Measurements from ENCODE around the gene GFI1B. TPM values are rescaled to one million over a fixed set of nuclear protein-coding genes. Genes with fewer than 3 reads are reported as not detected.

The GFI1B gene
- total and polyA plus RNA-seq, 4 donors, result 0.05 to 53.6 TPM; not detected in 2

- TF ChIP-seq MAX (IDR thresholded peaks at IDR 0.05) (no peak), RAD21 (IDR thresholded peaks at IDR 0.05) (no peak)
- Histone ChIP-seq H3K27me3 (ENCODE audit: control insufficient read depth in 4 of 4, insufficient read depth in 4 of 4, low read length in 3 of 4) (peaks cover 0 to under 1% (median 0%) of the 10 kb centered on the region in 4 donors), H3K9ac (ENCODE audit: low read depth in 1 of 2, low read length in 2 of 2) (no peak overlapping the region), H3K27ac (ENCODE audit: low read depth in 1 of 2, low read length in 2 of 2) (no peak overlapping the region), H3K4me1 (ENCODE audit: control insufficient read depth in 4 of 4, insufficient read depth in 4 of 4, low read length in 3 of 4) (peaks cover 0 to 5% (median 3%) of the 10 kb centered on the region in 4 donors), H3K36me3 (ENCODE audit: control insufficient read depth in 4 of 4, insufficient read depth in 3 of 4, low read depth in 1 of 4, low read length in 3 of 4) (no peaks in the 10 kb centered on the region), H3K4me3 (ENCODE audit: low read depth in 1 of 3, low read length in 3 of 3) (no peak overlapping the region), H3K9me3 (ENCODE audit: control insufficient read depth in 4 of 4, low read length in 3 of 4) (no peaks in the 10 kb centered on the region)
- no peak for DNase-seq (ENCODE audit: low spot score)
- WGBS, result 91% methylated on average over 5 of the region's 5 CpGs
Observed at GRCh38 chr9:132973713-132974112, 4.8 kb upstream of the GFI1B start.

GRCh38 chr9:132975961-132976360 lies 2.5 kb upstream of the GFI1B start:
- WGBS, result 66% methylated on average over 6 of the region's 6 CpGs
- Histone ChIP-seq H3K27me3 (ENCODE audit: control insufficient read depth in 4 of 4, insufficient read depth in 4 of 4, low read length in 3 of 4) (peaks cover 0 to 3% (median 1%) of the 10 kb centered on the region in 4 donors), H3K9ac (ENCODE audit: low read depth in 1 of 2, low read length in 2 of 2) (no peak overlapping the region)

More at GRCh38 chr9:132975961-132976360, 2.5 kb upstream of the GFI1B start:
- Histone ChIP-seq H3K4me1 (ENCODE audit: control insufficient read depth in 4 of 4, insufficient read depth in 4 of 4, low read length in 3 of 4) (peaks cover 0 to 5% (median 3%) of the 10 kb centered on the region in 4 donors), H3K27ac (ENCODE audit: low read depth in 1 of 2, low read length in 2 of 2) (no peak overlapping the region), H3K36me3 (ENCODE audit: control insufficient read depth in 4 of 4, insufficient read depth in 3 of 4, low read depth in 1 of 4, low read length in 3 of 4) (no peaks in the 10 kb centered on the region), H3K9me3 (ENCODE audit: control insufficient read depth in 4 of 4, low read length in 3 of 4) (no peaks in the 10 kb centered on the region), H3K4me3 (ENCODE audit: low read depth in 1 of 3, low read length in 3 of 3) (no peak overlapping the region)
- DNase-seq (ENCODE audit: low spot score), result no peak
- TF ChIP-seq HNF4A (conservative IDR thresholded peaks at IDR 0.05), result no peak
- TF ChIP-seq REST (IDR thresholded peaks at IDR 0.05), result no peak
- TF ChIP-seq NR2F2 (IDR thresholded peaks at IDR 0.05), result no peak
- TF ChIP-seq MAX (IDR thresholded peaks at IDR 0.05), result no peak
- no peak for TF ChIP-seq EGR1 (IDR thresholded peaks at IDR 0.05; ENCODE audit: low read depth in 2 of 2)
- no peak for TF ChIP-seq FOXA1 (IDR thresholded peaks at IDR 0.05)
- no peak for TF ChIP-seq CTCF (IDR thresholded peaks at IDR 0.05; ENCODE audit: low read depth, low read length, missing input control)
- no peak for TF ChIP-seq ATF3 (IDR thresholded peaks at IDR 0.05)
- no peak for TF ChIP-seq JUND (IDR thresholded peaks at IDR 0.05)
- no peak for TF ChIP-seq ZBTB33 (IDR thresholded peaks at IDR 0.05)
- TF ChIP-seq YY1 (IDR thresholded peaks at IDR 0.05), result no peak
- no peak for TF ChIP-seq HNF4G (IDR thresholded peaks at IDR 0.05)
- TF ChIP-seq GABPA (IDR thresholded peaks at IDR 0.05 in 1 of 2, conservative IDR thresholded peaks at IDR 0.05 in 1 of 2), result no peak
- no peak for TF ChIP-seq RXRA (IDR thresholded peaks at IDR 0.05)
- no peak for TF ChIP-seq TAF1 (conservative IDR thresholded peaks at IDR 0.05)
